Cardiac muscle cell (in vitro differentiated cells and primary cell): ENCODE results near the gene LRMDA. TPM values are rescaled to one million over a fixed set of nuclear protein-coding genes. Genes with fewer than 3 reads are reported as not detected.

ENCODE experiments used
- DNase-seq, 2 donors: peaks; one replicate each; pipeline versions ENCODE4 v3.0.0 to v3.0.0-alpha.2; 2010 to 2017; ENCODE audit warnings: low read depth in 1 of 2, low spot score in 1 of 2
- H3K27ac ChIP-seq: fragments of 200-600 bp; sonication (generic); 2 replicates; pipeline ENCODE4 v1.5.1; 2016
- H3K27me3 ChIP-seq: fragments of 200-600 bp; sonication (generic); 2 replicates; pipeline ENCODE4 v1.6.0; 2016; ENCODE audit warnings: control low read depth
- H3K36me3 ChIP-seq: fragments of 200-600 bp; sonication (generic); 2 replicates; pipeline ENCODE4 v1.5.1; 2016; ENCODE audit warnings: control low read depth
- H3K4me1 ChIP-seq: fragments of 200-600 bp; sonication (generic); 2 replicates; pipeline ENCODE4 v1.8.1; 2017; ENCODE audit warnings: low read depth, mild to moderate bottlenecking, mixed run types
- H3K4me3 ChIP-seq: fragments of 200-600 bp; sonication (generic); 2 replicates; pipeline ENCODE4 v1.5.1; 2016; ENCODE audit warnings: mild to moderate bottlenecking
- H3K9me3 ChIP-seq: fragments of 200-600 bp; sonication (generic); 2 replicates; pipeline ENCODE4 v1.5.1; 2017; ENCODE audit warnings: low read depth, mild to moderate bottlenecking, control low read depth
- polyA plus RNA-seq: library from polyadenylated mRNA; unstranded; fragments of >200 nt; fragmentation: Nextera tagmentation; extraction: Ambion mirVana; gene quantifications from 2 replicates; pipeline ENCODE4 v1.2.1, GENCODE V29; 2016
- total RNA-seq: library from RNA; depleted of rRNA; stranded (reverse); fragments of >200 nt; gene quantifications from 2 replicates; pipeline ENCODE4 v1.2.3, GENCODE V29; 2016
- TF ChIP-seq, protein P1 (sequence below): IDR thresholded peaks from 2 replicates; pipeline ENCODE4 v1.5.1; 2012; ENCODE audit warnings: low read depth, mild to moderate bottlenecking, low read length

LRMDA gene
- total and polyA plus RNA-seq, 2 experiments from 2014 or later = 6.2 to 11.7 TPM

- Histone ChIP-seq H3K36me3 (no peaks in the 10 kb centered on the region), H3K27ac (no peak overlapping the region), H3K27me3 (no peaks in the 10 kb centered on the region), H3K4me3 (no peak overlapping the region), H3K9me3 (no peaks in the 10 kb centered on the region), H3K4me1 (peaks cover 4% of the 10 kb centered on the region)
- DNase-seq = no peak
- TF ChIP-seq, protein P1, sequence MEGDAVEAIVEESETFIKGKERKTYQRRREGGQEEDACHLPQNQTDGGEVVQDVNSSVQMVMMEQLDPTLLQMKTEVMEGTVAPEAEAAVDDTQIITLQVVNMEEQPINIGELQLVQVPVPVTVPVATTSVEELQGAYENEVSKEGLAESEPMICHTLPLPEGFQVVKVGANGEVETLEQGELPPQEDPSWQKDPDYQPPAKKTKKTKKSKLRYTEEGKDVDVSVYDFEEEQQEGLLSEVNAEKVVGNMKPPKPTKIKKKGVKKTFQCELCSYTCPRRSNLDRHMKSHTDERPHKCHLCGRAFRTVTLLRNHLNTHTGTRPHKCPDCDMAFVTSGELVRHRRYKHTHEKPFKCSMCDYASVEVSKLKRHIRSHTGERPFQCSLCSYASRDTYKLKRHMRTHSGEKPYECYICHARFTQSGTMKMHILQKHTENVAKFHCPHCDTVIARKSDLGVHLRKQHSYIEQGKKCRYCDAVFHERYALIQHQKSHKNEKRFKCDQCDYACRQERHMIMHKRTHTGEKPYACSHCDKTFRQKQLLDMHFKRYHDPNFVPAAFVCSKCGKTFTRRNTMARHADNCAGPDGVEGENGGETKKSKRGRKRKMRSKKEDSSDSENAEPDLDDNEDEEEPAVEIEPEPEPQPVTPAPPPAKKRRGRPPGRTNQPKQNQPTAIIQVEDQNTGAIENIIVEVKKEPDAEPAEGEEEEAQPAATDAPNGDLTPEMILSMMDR = no peak
Measured at GRCh38 chr10:76310588-76311080, 879.2 kb downstream of the LRMDA start.

DNA sequence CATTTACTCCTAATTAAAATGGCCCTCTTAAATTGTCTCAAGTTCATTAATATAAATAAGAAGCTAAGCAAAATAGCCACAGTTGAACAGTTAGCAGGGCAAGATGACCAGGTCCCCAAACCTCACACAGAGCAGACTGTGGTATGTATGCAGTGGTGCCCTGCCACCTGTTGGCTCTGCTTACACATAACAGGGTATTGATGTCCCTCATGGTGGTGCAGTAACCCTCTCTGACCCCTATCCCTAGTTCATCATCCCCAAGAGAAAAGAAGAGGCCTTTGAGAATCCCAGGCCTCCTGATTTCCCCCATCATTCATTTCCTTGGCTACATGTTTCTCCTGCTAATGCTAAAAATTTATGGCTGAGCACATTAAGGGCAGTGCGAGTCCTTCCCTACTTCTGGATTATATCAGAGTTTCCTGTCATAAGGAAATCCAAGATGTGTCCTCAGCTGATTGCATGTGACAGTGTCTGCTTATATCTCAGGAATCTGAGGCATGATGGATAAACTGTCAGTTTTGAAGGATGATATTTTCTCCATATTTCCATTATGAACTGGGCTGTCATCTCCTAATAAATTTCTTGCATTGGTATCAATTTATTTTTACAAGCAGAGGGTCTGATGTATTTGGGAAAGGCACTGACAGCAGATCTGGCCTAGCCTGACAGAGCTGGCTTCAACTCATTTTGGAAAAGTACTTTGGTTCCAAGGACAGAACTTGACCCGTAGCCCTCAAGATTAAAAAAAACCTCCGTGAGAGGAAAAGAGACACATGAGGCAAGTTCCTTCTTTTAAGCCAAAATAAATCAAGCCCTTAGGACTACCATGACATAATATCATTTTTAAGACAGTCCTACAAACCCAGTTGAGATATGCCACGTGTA, 880.6 kb downstream of the LRMDA start:
- no peaks in the 10 kb centered on the region for H3K27me3 ChIP-seq

DNA sequence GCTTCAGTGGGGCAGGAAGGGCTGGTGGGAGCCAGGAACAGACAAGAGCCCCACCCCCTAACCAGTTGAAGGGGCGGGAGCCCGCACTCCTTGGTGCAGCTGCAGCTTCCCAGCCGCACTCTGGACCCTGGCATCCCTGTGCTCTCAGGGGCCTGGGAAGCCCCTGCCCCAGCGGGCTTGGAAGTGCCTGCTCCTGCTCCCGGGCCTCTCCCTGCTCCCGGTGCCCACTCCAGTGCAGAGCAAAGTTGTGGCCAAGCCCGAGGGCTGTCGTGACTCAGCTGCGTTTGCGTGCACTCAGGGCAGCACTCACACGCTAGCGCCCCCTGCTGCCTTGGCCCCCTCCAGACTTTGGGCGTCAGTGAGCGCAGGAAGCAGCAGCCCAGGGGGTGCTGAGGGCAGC, 883.8 kb downstream of the LRMDA start:
- no peak for DNase-seq
- H3K9me3 ChIP-seq = no peaks in the 10 kb centered on the region
- no peaks in the 10 kb centered on the region for H3K4me1 ChIP-seq
- H3K36me3 ChIP-seq = no peaks in the 10 kb centered on the region
- H3K4me3 ChIP-seq = no peak overlapping the region
- no peak overlapping the region for H3K27ac ChIP-seq
- no peaks in the 10 kb centered on the region for H3K27me3 ChIP-seq
- TF ChIP-seq, protein P1 = no peak

More for the DNA sequence above, 880.6 kb downstream of the LRMDA start:
- Histone ChIP-seq H3K4me3 (no peak overlapping the region), H3K36me3 (no peaks in the 10 kb centered on the region), H3K27ac (no peak overlapping the region), H3K4me1 (peaks cover 4% of the 10 kb centered on the region), H3K9me3 (no peaks in the 10 kb centered on the region)
- DNase-seq = peak; percentile 34 to 49
- TF ChIP-seq, protein P1 = peak; percentile 36

- Histone ChIP-seq H3K27ac (no peak overlapping the region), H3K4me3 (no peak overlapping the region)
- no peak for DNase-seq
Measured at GRCh38 chr10:76316234-76316633, 884.8 kb downstream of the LRMDA start.

DNA sequence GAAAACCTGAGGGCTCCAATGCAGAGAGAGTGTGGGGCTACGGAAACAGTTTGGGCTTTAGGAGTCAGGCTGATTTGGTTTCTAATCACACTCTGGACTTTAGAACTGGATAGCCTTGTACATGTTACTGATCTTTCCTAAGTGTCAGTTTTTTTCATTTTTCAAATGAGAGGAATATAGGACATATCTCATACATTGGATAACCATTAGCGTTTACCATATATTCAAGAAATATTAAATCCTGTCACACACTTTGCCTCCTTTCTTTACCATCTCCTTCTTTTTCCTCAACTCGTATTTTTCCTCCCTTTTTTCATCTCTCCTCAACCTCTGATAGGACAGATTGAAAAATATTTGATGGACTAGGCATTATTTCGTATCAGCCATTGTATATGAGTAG, 885.7 kb downstream of the LRMDA start:
- TF ChIP-seq, protein P1 = no peak
- Histone ChIP-seq H3K9me3 (no peaks in the 10 kb centered on the region), H3K4me1 (no peaks in the 10 kb centered on the region), H3K4me3 (no peak overlapping the region), H3K36me3 (no peaks in the 10 kb centered on the region), H3K27me3 (no peaks in the 10 kb centered on the region), H3K27ac (no peak overlapping the region)
- no peak for DNase-seq

More at GRCh38 chr10:76316234-76316633, 884.8 kb downstream of the LRMDA start:
- no peaks in the 10 kb centered on the region for H3K36me3 ChIP-seq
- TF ChIP-seq, protein P1 = no peak
- H3K4me1 ChIP-seq = no peaks in the 10 kb centered on the region
- no peaks in the 10 kb centered on the region for H3K9me3 ChIP-seq
- no peaks in the 10 kb centered on the region for H3K27me3 ChIP-seq
